Activated B cell treated with CpG ODN at 0.5 μM for 24 hours (primary cell): Measurements from ENCODE around the gene TERF2IP. TPM values are rescaled to one million over a fixed set of nuclear protein-coding genes. Genes with fewer than 3 reads are reported as not detected.

Experiments
- ATAC-seq: fragments of 200-7000 bp; cut with Tn5 transposase; one replicate; pipeline ENCODE4 v1.10.0; 2021; ENCODE audit warnings: low read depth, mild to moderate bottlenecking, moderate library complexity
- CTCF ChIA-PET: fragments of 350-600 bp; sonication (Branson Sonifier 250); formaldehyde crosslinking; loops from one replicate; lab custom pipeline; 2021; ENCODE audit warnings: antibody characterized with exemption; lab: Charles Lee
- POLR2A ChIA-PET: fragments of 350-600 bp; sonication (Branson Sonifier 250); formaldehyde crosslinking; loops from one replicate; lab custom pipeline; 2021; ENCODE audit warnings: antibody characterized with exemption; lab: Charles Lee
- DNase-seq: peaks from one replicate; pipeline ENCODE4 v3.0.0; 2022
- H3K27ac Mint-ChIP-seq: one replicate; pipeline ENCODE4 v1.8.0; 2020; ENCODE audit warnings: mixed read lengths
- H3K27me3 Mint-ChIP-seq: one replicate; pipeline ENCODE4 v1.8.0; 2021; ENCODE audit warnings: mixed read lengths
- H3K36me3 Mint-ChIP-seq: one replicate; pipeline ENCODE4 v1.8.0; 2021; ENCODE audit warnings: low read depth, mixed read lengths
- H3K4me1 Mint-ChIP-seq: one replicate; pipeline ENCODE4 v1.8.0; 2021; ENCODE audit warnings: mixed read lengths
- H3K4me3 Mint-ChIP-seq: one replicate; pipeline ENCODE4 v1.8.0; 2020; ENCODE audit warnings: mild to moderate bottlenecking, mixed read lengths
- H3K9me3 Mint-ChIP-seq: one replicate; pipeline ENCODE4 v1.8.0; 2020; ENCODE audit warnings: mixed read lengths
- intact Hi-C: fragments of 100-400 bp; cut with micrococcal nuclease; formaldehyde crosslinking; loops from one replicate; pipeline ENCODE4 v1.15.1; 2024
- total RNA-seq: library from RNA; stranded (reverse); gene quantifications from 2 replicates; pipeline ENCODE4 v1.2.3, GENCODE V29; 2022
- TF ChIP-seq, protein P1 (sequence below): fragments of 200-600 bp; IDR thresholded peaks from one replicate; pipeline ENCODE4 v1.8.0; 2022; ENCODE audit warnings: antibody characterized with exemption, mild to moderate bottlenecking

TERF2IP gene
- total RNA-seq, 1 donor from 2014 or later: 52.7 TPM

DNA sequence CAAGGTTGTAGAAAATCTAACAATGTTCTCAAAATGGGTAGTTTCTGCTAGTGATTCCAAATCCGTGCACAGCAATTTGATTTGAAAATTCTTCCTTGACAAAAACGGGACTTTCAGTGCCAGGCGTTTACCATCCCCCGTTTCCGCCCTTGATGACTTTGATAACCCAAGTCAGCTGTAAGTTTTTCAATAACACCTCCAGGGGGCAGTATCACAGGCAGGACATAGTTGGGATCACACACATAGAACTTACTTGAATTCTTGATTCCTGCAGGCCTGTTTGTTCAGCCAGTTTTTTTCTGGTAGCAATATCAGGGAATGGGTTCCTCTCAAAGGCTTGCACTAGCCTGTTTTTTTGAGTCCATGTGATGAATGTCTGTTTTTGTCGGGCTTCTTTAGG is 48.1 kb downstream of the TERF2IP start:
- ChIA-PET CTCF (no interaction called here), POLR2A (no interaction called here)
- Mint-ChIP-seq H3K27ac (no peak overlapping the region), H3K27me3 (no peaks in the 10 kb centered on the region), H3K36me3 (no peaks in the 10 kb centered on the region), H3K4me3 (no peak overlapping the region), H3K4me1 (no peaks in the 10 kb centered on the region), H3K9me3 (no peaks in the 10 kb centered on the region)
- no peak for ATAC-seq
- intact Hi-C loops: no loop called here
- no peak for DNase-seq
- TF ChIP-seq, protein P1, sequence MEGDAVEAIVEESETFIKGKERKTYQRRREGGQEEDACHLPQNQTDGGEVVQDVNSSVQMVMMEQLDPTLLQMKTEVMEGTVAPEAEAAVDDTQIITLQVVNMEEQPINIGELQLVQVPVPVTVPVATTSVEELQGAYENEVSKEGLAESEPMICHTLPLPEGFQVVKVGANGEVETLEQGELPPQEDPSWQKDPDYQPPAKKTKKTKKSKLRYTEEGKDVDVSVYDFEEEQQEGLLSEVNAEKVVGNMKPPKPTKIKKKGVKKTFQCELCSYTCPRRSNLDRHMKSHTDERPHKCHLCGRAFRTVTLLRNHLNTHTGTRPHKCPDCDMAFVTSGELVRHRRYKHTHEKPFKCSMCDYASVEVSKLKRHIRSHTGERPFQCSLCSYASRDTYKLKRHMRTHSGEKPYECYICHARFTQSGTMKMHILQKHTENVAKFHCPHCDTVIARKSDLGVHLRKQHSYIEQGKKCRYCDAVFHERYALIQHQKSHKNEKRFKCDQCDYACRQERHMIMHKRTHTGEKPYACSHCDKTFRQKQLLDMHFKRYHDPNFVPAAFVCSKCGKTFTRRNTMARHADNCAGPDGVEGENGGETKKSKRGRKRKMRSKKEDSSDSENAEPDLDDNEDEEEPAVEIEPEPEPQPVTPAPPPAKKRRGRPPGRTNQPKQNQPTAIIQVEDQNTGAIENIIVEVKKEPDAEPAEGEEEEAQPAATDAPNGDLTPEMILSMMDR: no peak

DNA sequence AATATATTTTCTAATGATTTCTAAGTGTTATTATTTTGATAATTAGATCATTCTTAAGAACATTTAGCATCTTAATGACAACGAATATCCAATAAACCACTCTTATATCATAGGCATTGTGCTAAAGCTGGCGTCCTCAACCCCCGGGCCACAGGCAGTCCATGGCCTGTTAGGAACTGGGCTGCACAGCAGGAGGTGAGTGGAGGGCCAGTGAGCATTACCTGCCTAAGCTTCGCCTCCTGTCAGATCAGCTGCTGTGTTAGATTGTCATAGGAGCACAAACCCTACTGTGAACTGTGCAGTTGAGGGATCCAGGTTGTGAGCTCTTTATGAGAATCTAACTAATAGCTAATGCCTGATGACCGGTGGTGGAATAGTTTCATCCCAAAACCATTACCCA is 50.0 kb downstream of the TERF2IP start:
- Mint-ChIP-seq H3K27me3 (no peaks in the 10 kb centered on the region), H3K27ac (no peak overlapping the region), H3K9me3 (no peaks in the 10 kb centered on the region), H3K36me3 (no peaks in the 10 kb centered on the region), H3K4me3 (no peak overlapping the region), H3K4me1 (no peaks in the 10 kb centered on the region)
- CTCF ChIA-PET: no interaction called here
- TF ChIP-seq, protein P1: no peak
- no peak for ATAC-seq
- DNase-seq: no peak
- intact Hi-C loops: no loop called here
- POLR2A ChIA-PET: no interaction called here

DNA sequence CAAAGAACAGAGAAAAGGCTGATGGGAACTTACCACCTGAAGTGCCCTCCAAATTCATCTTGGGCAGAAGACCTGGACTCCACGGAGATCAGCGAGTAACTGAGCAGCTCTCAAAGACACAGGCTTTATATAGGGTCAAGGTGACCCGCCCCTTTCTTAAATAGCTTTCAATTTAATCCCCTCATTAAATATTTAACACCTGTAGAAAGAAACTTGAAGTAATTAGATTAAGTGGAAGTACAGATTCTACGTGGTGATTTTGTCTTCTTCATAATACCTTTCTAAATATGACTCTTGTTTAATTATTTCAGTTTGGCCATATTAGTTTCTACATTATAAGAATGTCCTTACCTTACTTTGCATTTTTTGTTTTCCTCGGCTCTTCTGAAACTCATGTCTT is 53.8 kb downstream of the TERF2IP start, which contains the start of gene DUXB:
Gene DUXB (minus strand): TSS at position 101 of the 400 bp plus-strand sequence. CDS start 43 bp downstream, at position 58.
- DNase-seq (no peak), ATAC-seq (no peak)
- H3K27ac Mint-ChIP-seq: no peak within 1 kb of the TSS
- TF ChIP-seq, protein P1: no peak
- CTCF ChIA-PET: no interaction called here
- no peak within 1 kb of the TSS for H3K4me3 Mint-ChIP-seq
- H3K9me3 Mint-ChIP-seq: no peaks in the 10 kb centered on the region
- POLR2A ChIA-PET: no interaction called here
- H3K27me3 Mint-ChIP-seq: no peaks in the 10 kb centered on the region
- H3K4me1 Mint-ChIP-seq: no peaks in the 10 kb centered on the region
- intact Hi-C loops: no loop called here
- H3K36me3 Mint-ChIP-seq: no peaks in the 10 kb centered on the region

DNA sequence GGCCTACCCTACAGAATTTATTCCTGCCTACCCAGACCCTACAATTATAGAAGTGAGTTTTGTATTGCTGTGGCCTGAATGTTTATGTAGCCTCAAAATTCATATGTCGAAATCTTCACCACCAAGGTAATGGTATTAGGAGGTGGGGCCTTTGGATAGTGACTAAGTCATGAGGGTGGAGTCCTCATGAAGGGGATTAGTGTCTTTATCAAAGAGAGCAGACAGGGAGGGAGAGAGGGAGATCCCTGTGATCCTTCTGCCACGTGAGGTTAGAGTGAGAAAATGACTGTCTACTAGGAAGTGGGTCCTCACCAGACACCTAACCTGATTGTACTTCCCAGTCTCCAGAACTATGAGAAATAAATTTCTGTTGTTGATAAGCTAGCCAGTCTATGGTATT is 54.7 kb downstream of the TERF2IP start:
- Mint-ChIP-seq H3K27ac (no peak overlapping the region), H3K9me3 (no peaks in the 10 kb centered on the region), H3K27me3 (no peaks in the 10 kb centered on the region), H3K4me1 (no peaks in the 10 kb centered on the region), H3K36me3 (no peaks in the 10 kb centered on the region), H3K4me3 (no peak overlapping the region)
- intact Hi-C loops: no loop called here
- CTCF ChIA-PET: no interaction called here
- no peak for ATAC-seq
- POLR2A ChIA-PET: no interaction called here
- TF ChIP-seq, protein P1: no peak
- DNase-seq: no peak

DNA sequence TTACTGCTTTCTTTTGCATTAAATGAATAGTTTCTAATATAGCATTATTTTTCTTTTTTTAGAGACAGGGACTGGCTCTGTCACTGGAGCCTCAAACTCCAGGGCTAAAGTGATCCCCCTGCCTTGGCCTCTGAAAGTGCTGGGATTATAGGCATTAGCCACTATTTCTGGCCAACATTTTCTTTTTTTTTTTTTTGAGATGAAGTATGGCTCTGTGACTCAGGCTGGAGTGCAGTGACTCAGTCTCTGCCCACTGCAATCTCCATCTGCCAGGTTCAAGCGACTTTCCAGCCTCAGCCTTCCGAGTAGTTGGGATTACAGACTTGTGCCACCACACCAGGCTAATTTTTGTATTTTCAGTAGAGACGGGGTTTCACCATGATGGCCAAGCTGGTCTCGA is 55.7 kb downstream of the TERF2IP start:
- no peak overlapping the region for H3K27ac Mint-ChIP-seq
- no peak for DNase-seq
- no peaks in the 10 kb centered on the region for H3K27me3 Mint-ChIP-seq
- ChIA-PET POLR2A (no interaction called here), CTCF (no interaction called here)
- H3K4me1 Mint-ChIP-seq: no peaks in the 10 kb centered on the region
- H3K4me3 Mint-ChIP-seq: no peak overlapping the region
- intact Hi-C loops: no loop called here
- ATAC-seq: no peak
- TF ChIP-seq, protein P1: no peak
- no peaks in the 10 kb centered on the region for H3K36me3 Mint-ChIP-seq
- H3K9me3 Mint-ChIP-seq: no peaks in the 10 kb centered on the region

Other genes starting within 250 kb of the TERF2IP start
- gene CFDP1, start 214.3 kb upstream of the TERF2IP start, total RNA-seq: 27.7 and 32.0 TPM in 2 replicates
- 25.3 and 28.3 TPM in 2 replicates for gene TMEM170A, start 183.1 kb upstream of the TERF2IP start, total RNA-seq
- 0.02 and 0.05 TPM in 2 replicates for gene CHST6, start 152.3 kb upstream of the TERF2IP start, total RNA-seq
- gene CHST5, start 111.7 kb upstream of the TERF2IP start, total RNA-seq: 0.11 TPM in 1 of 2 replicates, not detected in the other
- 4.0 and 4.1 TPM in 2 replicates for gene TMEM231, start 91.5 kb upstream of the TERF2IP start, total RNA-seq
- gene GABARAPL2, start 81.4 kb upstream of the TERF2IP start, total RNA-seq: 62.9 and 69.4 TPM in 2 replicates
- gene ADAT1, start 24.5 kb upstream of the TERF2IP start, total RNA-seq: 52.7 and 57.2 TPM in 2 replicates
- gene KARS1, start 108 bp upstream of the TERF2IP start, total RNA-seq: 166 and 182 TPM in 2 replicates
- gene CPHXL2, start 29.2 kb downstream of the TERF2IP start, total RNA-seq: not detected in 2 replicates
- gene DUXB, start 53.7 kb downstream of the TERF2IP start, total RNA-seq: not detected in 2 replicates
- not detected in 2 replicates for gene CPHXL, start 78.7 kb downstream of the TERF2IP start, total RNA-seq